Muscle layer of colon (tissue), 2 donors: ENCODE results near the gene MPP2.
"Not testable (repeated sequence)": the region's sequence is repeated elsewhere in the genome, so short reads cannot be mapped to it uniquely, and the experiment has no call there.

ENCODE experiments used
- H3K27ac ChIP-seq: one replicate; pipeline ENCODE4 v1.7.0; 2013; ENCODE audit warnings: low read depth, mild to moderate bottlenecking, low read length, moderate library complexity
- H3K27me3 ChIP-seq, 2 donors: one replicate each; pipeline ENCODE4 v1.7.0; 2013; ENCODE audit warnings: low read length in 2 of 2, mild to moderate bottlenecking in 2 of 2; ENCODE audit not compliant: insufficient read depth in 2 of 2, control insufficient read depth in 1 of 2
- H3K36me3 ChIP-seq: one replicate; pipeline ENCODE4 v1.7.0; 2013; ENCODE audit warnings: mild to moderate bottlenecking, low read length; ENCODE audit not compliant: insufficient read depth
- H3K4me1 ChIP-seq: one replicate; pipeline ENCODE4 v1.7.0; 2013; ENCODE audit warnings: mild to moderate bottlenecking, low read length; ENCODE audit not compliant: insufficient read depth
- H3K4me3 ChIP-seq, 2 donors: one replicate each; pipeline ENCODE4 v1.7.0; 2013; ENCODE audit warnings: low read length in 2 of 2, low read depth in 1 of 2, mild to moderate bottlenecking in 1 of 2, moderate library complexity in 1 of 2
- H3K9ac ChIP-seq: one replicate; pipeline ENCODE4 v1.7.0; 2013; ENCODE audit warnings: low read length
- H3K9me3 ChIP-seq: one replicate; pipeline ENCODE4 v1.7.0; 2013; ENCODE audit warnings: mild to moderate bottlenecking, low read length
- donor health status: abdominal sarcoma.
- donor health status: Adenocarcinoma of cecum.

Gene MPP2

DNA sequence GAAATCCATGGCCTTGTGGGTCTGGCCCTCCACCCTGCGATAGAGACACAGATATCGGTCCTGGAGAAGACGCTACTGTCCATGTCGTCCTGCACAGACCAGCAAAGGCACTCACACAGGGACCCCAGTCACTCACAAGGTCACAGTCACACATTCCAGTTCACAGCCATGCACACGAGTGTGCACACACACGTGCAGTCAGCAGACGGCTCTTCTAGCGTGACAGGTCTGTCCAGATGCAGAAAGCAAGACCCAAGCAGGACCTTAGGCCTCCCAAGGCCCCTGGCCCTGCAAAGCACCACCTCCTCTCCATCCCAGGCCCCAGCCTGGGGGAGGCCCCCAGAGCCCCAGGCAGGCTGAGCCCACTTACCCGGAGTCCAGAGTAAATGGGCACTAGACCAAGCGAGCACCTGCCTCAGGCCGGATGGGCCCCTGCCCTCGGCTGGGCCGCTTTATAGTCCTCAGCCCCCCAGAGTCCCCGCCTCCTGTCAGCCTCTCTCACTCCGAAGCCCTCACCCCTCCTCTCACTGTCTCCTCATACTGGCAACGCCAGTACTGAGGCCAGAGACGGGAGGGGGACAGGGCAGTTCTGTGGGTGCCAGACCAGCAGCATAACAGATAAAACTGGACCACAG is 34.8 kb upstream of the MPP2 start, which contains the start of gene PPY:
Gene PPY, minus strand, starts transcription at position 426 of the 635 bp plus-strand sequence. CDS start 822 bp downstream, outside the sequence.
- no peaks in the 10 kb centered on the region for H3K36me3 ChIP-seq
- no peak within 1 kb of the TSS for H3K27ac ChIP-seq
- no peak within 1 kb of the TSS for H3K4me3 ChIP-seq
- H3K27me3 ChIP-seq = peaks cover 0 to 23% of the 10 kb centered on the region in 2 donors
- no peaks in the 10 kb centered on the region for H3K4me1 ChIP-seq
- H3K9ac ChIP-seq = no peak within 1 kb of the TSS
- no peaks in the 10 kb centered on the region for H3K9me3 ChIP-seq

DNA sequence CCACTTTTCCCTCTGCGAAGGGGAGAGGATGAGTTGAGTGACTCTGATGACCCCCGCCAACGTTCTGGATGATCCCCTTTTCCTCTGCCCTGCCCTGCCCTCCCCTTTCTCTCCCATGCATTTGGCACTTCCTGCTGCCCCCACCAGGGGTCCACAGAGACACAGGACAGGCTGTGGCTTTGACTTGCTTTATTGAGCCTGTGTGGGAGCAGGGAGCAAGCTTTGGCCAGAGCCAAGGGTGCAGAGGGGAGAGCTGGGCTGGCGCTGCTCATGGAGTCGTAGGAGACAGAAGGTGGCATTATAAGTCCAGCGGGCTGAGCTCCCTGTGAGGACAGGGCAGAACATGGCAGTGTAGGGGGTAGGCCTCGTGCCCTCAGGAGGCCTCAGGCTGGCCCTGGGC is 33.3 kb upstream of the MPP2 start:
- no peaks in the 10 kb centered on the region for H3K36me3 ChIP-seq
- no peaks in the 10 kb centered on the region for H3K4me1 ChIP-seq
- H3K4me3 ChIP-seq = no peak overlapping the region
- no peak overlapping the region for H3K9ac ChIP-seq
- H3K27me3 ChIP-seq = peaks cover 0 to 20% of the 10 kb centered on the region in 2 donors
- no peaks in the 10 kb centered on the region for H3K9me3 ChIP-seq
- no peak overlapping the region for H3K27ac ChIP-seq

DNA sequence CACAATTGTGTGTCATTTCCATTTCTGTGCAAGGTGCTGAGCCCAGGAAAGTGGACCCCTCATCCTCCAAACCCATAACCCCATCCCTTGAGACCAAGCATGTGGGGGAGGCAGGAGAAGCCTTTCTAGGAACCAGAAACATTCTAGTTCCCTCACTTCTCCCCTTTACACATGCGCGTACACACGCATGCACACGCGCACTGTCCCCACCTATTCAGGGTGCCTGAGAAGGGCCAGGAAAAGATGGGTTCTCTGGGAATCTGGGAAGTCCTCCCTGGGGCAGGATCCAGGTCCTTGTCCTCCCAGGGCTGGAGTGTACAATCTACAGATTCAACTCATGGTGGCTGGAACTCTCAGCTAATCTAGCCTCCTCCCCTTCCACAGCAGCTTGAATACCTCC is 32.5 kb upstream of the MPP2 start:
- no peaks in the 10 kb centered on the region for H3K4me1 ChIP-seq
- no peaks in the 10 kb centered on the region for H3K36me3 ChIP-seq
- no peak overlapping the region for H3K27ac ChIP-seq
- peaks cover 0 to 20% of the 10 kb centered on the region in 2 donors for H3K27me3 ChIP-seq
- no peak overlapping the region for H3K9ac ChIP-seq
- no peak overlapping the region for H3K4me3 ChIP-seq
- no peaks in the 10 kb centered on the region for H3K9me3 ChIP-seq

DNA sequence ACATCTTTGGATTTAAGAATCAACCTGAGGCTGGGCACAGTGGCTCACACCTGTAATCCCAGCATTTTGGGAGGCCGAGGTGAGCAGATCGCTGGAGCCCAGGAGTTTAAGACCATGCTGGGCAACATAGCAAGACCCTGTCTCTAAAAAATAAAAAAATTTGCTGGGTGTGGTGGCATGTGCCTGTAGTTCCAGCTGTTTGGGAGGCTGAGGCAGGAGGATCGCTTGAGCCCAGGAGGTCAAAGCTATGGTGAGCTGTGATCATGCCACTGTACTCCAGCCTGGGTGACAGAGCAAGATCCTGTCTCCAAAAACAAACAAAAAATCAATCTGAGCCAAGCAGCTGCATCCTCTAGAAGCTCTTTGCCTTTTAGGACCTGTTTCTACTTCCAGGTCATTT is 32.1 kb upstream of the MPP2 start:
- not testable (repeated sequence) for H3K4me3 ChIP-seq, H3K9ac ChIP-seq, H3K36me3 ChIP-seq, H3K4me1 ChIP-seq, H3K9me3 ChIP-seq, H3K27ac ChIP-seq
- peaks cover 0 to 20% of the 10 kb centered on the region in 2 donors for H3K27me3 ChIP-seq

DNA sequence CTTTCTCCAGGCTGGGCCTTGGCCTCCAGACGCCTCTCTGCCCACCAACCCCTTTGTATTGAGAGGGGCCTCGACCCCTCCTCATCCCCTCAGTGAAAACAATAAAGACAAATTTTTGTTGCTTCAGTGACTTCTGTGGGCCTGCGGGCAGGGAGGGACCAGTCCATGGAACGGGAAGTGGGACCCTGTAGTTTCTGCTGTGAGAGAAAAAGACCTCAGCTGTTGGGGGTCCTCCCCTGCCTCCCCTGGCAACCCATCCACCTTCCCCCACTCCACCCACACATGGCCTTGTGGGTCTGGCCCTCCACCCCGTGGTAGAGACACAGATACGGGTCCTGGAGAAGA is 31.5 kb upstream of the MPP2 start:
- Histone ChIP-seq H3K4me3 (no peak overlapping the region), H3K36me3 (no peaks in the 10 kb centered on the region), H3K27ac (no peak overlapping the region), H3K27me3 (peaks cover 0 to 20% of the 10 kb centered on the region in 2 donors), H3K9me3 (no peaks in the 10 kb centered on the region), H3K4me1 (no peaks in the 10 kb centered on the region), H3K9ac (no peak overlapping the region)

DNA sequence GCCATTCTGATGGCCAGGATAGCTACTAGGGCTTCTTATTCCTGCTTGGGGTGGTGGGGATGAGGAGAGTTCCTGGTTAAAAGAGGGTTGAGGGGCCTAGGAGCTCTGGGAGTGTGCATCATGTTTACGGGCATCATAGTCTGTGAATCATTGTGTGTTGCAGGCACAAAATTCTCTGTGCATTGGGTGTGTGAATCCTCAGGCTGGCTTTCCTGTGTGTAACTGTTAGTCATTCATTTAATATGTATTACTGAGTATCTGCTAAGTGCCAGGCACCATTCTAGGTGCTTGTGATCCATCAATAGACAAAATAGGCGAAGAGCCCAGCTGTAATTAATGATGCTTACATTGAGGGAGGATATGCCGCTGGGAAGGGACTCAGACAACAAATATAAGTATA is 29.1 kb upstream of the MPP2 start:
- no peak overlapping the region for H3K4me3 ChIP-seq
- H3K9ac ChIP-seq = no peak overlapping the region
- H3K27ac ChIP-seq = no peak overlapping the region
- H3K9me3 ChIP-seq = no peaks in the 10 kb centered on the region
- H3K27me3 ChIP-seq = peaks cover 0 to 20% of the 10 kb centered on the region in 2 donors
- no peaks in the 10 kb centered on the region for H3K4me1 ChIP-seq
- H3K36me3 ChIP-seq = no peaks in the 10 kb centered on the region

DNA sequence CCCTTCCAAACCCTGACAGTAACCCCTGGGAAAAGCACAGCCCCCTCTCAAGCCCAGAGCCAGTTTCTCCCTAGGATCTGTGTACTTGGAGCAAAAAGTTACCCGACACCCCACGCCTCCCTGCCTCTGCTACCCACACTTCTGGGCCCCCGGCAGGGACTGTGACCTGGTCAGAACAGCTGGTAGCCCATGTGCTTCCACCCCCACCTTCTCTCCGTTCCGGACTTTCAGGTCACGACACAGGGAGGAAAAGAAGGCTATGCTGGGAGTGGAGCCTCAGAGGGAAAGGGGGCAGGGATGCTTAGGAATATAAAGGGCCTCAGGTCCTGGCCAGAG is 28.6 kb upstream of the MPP2 start:
- Histone ChIP-seq H3K4me1 (no peaks in the 10 kb centered on the region), H3K27ac (no peak overlapping the region), H3K36me3 (no peaks in the 10 kb centered on the region), H3K4me3 (no peak overlapping the region), H3K9me3 (no peaks in the 10 kb centered on the region), H3K27me3 (peaks cover 0 to 20% of the 10 kb centered on the region in 2 donors), H3K9ac (no peak overlapping the region)

DNA sequence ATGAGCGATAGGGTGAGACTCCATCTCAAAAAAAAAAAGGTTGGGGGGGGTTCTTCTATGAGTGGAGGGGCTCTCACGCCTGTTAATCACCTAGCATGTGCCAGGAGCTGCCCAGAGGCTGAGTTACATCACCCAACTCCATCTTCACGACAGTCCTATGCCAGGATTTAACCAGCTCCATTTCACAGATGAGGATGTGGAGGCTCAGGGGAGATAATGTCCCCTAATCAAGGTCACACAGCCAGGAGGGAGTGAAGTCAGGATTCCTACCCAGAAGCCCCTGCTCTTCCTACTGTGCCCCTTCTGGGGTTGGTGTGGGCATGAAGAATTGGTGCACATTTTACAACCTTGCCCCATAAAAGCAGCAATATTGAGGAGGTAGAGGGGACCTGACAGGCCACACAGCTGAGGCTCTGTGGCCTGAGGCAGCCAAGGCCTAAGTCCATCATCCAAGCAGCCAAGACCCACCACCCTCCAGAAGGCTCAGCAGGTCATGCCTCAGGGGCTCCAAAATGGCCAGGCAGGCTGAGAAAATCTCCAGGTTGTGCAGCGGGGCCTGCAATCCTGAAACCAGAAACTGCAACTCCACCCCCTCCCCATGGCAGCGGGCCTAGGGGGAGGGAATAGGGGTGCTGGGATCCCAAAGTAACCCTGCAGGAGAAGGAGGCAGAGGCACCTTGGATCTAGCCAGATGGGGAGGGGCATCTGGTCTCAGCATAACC is 28.0 kb upstream of the MPP2 start:
- no peak overlapping the region for H3K9ac ChIP-seq
- no peak overlapping the region for H3K27ac ChIP-seq
- H3K36me3 ChIP-seq = no peaks in the 10 kb centered on the region
- H3K27me3 ChIP-seq = peaks cover 0 to 20% of the 10 kb centered on the region in 2 donors
- H3K4me3 ChIP-seq = no peak overlapping the region
- H3K4me1 ChIP-seq = no peaks in the 10 kb centered on the region
- H3K9me3 ChIP-seq = no peaks in the 10 kb centered on the region

DNA sequence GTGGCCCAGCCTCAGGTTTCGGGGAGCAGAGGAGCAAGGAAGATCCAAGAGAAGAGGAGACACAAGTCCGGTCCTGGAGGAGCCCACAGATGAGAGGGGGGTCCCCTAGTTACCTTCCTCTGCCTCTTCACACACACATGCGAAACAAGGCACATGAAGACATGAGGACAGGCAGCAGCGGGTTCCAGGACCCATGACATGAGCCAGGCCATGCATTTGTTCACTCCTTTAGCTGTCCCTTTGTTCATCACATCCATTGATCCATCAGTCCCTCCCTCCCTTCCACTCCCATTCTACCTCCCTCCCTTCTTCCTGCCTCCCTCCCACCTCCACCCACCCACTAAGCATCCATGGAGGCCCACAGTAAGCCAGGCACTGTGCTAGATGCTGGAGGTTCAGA is 25.6 kb upstream of the MPP2 start:
- H3K9me3 ChIP-seq = no peaks in the 10 kb centered on the region
- no peak overlapping the region for H3K9ac ChIP-seq
- H3K27ac ChIP-seq = no peak overlapping the region
- H3K4me1 ChIP-seq = no peaks in the 10 kb centered on the region
- H3K4me3 ChIP-seq = no peak overlapping the region
- H3K36me3 ChIP-seq = no peaks in the 10 kb centered on the region
- peaks cover 0 to 8% of the 10 kb centered on the region in 2 donors for H3K27me3 ChIP-seq

DNA sequence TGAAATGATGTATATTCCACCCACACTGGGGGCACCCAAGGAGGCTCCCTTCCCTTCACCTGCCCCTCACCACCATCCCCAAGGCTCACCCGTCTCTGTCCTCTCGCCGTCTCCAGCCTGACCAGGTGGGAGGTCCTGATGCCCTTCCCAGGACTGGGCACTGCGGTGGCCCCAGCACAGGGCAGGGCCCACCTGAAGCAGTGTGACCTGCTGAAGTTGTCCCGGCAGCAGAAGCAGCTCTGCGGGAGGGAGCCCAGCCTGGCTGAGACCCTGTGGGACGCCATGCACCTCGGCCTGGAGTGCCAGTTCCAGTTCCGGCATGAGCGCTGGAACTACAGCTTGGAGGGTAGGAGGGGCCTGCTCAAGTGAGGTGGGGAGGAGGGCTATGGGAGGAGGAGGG is 25.0 kb upstream of the MPP2 start:
- Histone ChIP-seq H3K4me1 (peaks cover under 1% of the 10 kb centered on the region), H3K27me3 (peaks cover 0 to 8% of the 10 kb centered on the region in 2 donors), H3K36me3 (no peaks in the 10 kb centered on the region), H3K9me3 (no peaks in the 10 kb centered on the region), H3K27ac (no peak overlapping the region), H3K4me3 (no peak overlapping the region), H3K9ac (no peak overlapping the region)

DNA sequence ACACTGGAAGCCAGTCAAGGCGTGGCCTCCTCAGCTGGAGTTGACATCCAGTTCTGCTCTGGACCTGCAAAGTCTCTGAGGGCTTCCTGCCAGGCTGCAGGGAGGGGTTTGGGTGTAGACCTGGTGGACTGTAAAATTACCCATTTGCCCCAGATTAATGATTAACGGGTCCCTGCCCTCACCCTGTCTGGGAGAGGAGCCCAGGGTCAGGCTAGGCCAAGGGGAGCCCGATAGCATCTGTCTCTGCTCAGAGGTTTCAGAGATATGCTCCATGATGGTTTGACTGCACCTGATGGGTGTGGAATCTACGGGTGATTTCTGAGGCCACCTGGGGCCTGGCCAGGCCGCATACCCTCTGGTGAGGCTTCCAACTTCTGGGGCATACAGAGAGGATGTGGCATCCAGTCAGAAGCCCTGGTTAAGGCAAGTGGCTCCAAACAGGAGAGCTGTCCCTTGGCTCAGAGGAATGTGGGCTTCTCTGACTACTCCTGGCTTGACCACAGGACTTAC is 23.8 kb upstream of the MPP2 start:
- peaks cover 7% of the 10 kb centered on the region for H3K4me1 ChIP-seq
- no peak overlapping the region for H3K4me3 ChIP-seq
- H3K27me3 ChIP-seq = peaks cover 7 to 13% of the 10 kb centered on the region in 2 donors
- no peaks in the 10 kb centered on the region for H3K9me3 ChIP-seq
- H3K9ac ChIP-seq = no peak overlapping the region
- H3K27ac ChIP-seq = no peak overlapping the region
- no peaks in the 10 kb centered on the region for H3K36me3 ChIP-seq

DNA sequence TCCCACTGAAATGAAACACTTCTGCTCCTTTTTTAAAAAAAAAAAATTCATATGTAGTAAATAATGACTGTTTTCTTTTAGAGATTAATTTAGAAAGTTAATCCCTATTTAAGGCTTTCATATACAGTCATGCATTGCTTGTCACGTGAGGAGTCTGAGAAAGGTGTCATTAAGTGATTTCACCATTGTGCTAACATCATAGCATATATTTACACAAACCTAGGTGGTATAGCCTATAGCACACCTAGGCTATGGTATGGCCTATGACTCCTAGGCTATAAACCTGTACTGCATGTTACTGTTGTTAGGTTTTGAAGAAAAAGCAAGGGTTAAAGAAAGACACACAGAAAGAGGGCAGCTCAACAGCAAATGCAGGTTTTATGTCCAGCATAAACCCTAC is 21.3 kb upstream of the MPP2 start:
- no peaks in the 10 kb centered on the region for H3K36me3 ChIP-seq
- peaks cover 7 to 16% of the 10 kb centered on the region in 2 donors for H3K27me3 ChIP-seq
- H3K9me3 ChIP-seq = no peaks in the 10 kb centered on the region
- peaks cover 7% of the 10 kb centered on the region for H3K4me1 ChIP-seq
- no peak overlapping the region for H3K27ac ChIP-seq
- H3K4me3 ChIP-seq = no peak overlapping the region
- H3K9ac ChIP-seq = no peak overlapping the region
